Germinal center (tissue), 1 donor: ENCODE data around the gene KIF5B.
A peak's percentile ranks its signal among the peaks of the same experiment; 100 is the strongest.
"Not testable (repeated sequence)": the region's sequence is repeated elsewhere in the genome, so short reads cannot be mapped to it uniquely, and the experiment has no call there.

ENCODE experiments used
- DNase-seq: peaks from one replicate; pipeline ENCODE4 v3.0.0; 2012; ENCODE audit warnings: mixed read lengths, low spot score

Gene KIF5B

GRCh38 chr10:32056136-32057035 is at the start of gene KIF5B:
Gene KIF5B, minus strand, starts transcription at chr10:32056425. Its CDS starts 452 bp downstream, at chr10:32055973.
- peak; percentile 97 for DNase-seq

DNA sequence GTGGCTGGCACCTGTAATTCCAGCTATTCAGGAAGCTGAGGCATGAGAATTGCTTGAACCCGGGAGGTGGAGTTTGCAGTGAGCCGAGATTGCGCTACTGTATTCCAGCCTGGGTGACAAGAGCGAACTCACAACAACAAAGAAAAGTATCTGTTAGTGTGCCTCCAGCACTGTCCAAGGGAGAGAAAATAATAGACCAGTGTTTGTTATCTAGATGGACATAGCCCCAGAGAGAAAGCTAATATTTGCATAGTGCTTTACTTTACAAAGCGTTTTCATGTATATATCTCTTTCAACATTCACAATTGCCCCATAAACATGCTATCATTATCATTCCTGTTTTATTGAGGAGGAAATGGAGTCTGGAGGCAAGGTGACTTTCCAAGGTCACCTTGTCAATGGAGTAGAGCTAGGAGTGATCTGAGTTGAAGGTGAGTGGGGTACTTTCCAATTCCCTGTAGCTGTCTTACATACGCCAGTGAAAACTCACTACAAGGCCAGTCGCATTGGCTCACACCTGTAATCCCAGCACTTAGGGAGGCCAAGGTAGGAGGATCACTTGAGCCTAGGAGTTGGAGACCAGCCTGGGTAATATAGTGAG is 49.7 kb upstream of the KIF5B start:
- no peak for DNase-seq

DNA sequence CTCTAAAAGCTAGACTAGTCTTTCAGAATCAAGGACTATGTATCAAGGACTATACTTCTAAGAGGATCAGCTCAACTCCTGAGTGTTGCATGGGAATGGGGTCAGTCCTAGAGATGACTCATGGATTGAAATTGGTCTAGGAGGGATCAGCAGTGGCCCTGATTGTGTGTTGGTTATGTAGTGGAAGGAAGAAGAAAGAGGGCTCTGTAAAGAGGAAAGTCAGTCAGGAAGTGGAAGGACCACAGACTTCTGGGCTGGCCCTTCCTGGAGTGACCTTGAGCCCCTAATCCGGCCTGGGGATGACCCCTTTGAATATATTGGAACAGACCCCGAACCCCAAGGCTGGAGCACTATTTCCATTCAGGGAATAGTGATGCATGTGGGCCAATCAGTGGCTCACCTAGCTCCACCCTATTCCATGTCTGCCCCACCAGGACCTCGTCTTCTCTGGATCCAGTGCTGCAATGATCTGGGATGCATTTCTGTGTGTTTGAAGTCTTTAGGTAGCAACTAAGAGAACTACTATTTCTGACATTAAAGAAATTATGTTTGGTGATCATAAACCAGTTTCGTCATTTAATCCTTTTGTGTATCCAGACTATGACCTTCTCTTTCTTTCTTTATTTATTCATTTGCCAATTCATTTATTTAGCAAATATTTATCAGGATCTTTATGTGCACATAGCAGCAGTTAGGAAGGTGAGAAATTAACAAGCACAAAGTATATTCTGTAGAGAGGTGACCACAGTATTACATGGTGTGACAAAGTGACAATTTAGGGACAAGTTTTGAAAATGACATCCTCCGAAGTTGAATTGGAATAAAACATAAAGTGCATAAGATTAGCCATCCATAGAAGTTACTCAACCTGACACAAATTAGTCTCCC is 48.6 kb upstream of the KIF5B start:
- DNase-seq: no peak

- no peak for DNase-seq
Measured at GRCh38 chr10:32104181-32104580, 48.0 kb upstream of the KIF5B start.

DNA sequence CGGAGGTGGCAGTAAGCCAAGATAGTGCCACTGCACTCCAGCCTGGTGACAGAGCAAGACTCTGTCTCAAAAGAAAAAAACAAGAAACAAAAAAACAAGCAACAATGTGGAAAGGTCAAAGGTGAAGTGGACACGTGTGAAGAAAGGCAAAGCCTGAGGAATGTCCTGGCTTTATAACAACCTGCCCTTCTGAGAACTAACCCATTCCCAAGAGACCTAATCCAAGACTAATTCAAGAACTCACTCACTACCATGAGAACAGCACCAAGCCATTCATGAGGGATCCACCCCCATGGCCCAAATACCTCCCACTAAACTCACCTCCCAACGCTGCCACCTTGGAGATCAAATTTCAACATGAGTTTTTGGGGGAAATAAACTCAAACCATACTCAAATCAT is 47.5 kb upstream of the KIF5B start:
- no peak for DNase-seq

- DNase-seq: not testable (repeated sequence)
Measured at GRCh38 chr10:32098566-32099259, 42.5 kb upstream of the KIF5B start.

DNA sequence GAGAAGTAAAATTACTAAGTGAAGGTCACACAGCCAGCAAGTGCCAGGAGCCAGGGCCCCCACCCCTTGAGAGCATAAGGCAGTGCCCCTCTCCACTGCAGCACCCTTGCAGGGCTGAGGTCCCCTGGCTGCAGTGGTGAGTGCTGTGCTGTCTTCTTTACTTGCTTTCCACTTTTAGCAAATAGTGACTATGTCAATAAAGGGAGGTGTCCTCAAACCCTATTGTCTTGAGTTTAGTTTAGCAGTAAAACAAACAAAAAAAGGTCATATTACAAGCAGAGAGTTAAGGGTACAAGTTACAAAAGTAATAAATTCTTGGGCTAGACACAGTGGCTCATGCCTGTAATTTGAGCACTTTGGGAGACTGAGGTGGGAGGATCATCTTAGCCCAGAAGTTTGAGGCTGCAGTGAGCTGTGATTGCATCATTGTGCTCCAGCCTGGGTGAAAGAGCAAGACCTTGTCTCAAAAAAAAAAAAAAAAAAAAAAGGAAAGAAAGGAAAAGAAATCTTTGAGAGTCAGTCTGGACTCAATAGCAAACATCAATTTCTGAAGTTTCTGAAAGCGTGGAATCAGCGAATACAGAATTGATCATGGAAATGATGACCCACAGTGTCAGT is 39.0 kb upstream of the KIF5B start:
- DNase-seq: no peak

- no peak for DNase-seq
Measured at GRCh38 chr10:32093650-32094049, 37.4 kb upstream of the KIF5B start.

DNA sequence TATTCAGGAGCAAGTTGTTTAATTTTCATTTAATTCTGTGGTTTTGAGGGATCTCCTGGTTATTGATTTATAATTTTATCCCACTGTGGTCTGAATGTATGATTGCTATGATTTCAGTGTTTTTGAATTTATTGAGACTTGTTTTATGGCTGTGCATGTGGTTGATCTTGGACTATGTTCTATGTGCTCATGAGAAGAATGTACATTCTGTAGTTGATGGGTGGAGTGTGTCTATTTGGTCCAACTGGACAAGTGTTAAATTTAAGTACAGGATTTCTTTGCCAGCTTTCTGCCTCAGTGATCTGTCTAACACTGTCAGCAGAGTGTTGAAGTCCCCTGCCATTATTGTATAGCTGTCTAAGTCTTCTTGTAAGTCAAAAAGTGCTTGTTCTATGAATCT is 34.8 kb upstream of the KIF5B start:
- no peak for DNase-seq

DNA sequence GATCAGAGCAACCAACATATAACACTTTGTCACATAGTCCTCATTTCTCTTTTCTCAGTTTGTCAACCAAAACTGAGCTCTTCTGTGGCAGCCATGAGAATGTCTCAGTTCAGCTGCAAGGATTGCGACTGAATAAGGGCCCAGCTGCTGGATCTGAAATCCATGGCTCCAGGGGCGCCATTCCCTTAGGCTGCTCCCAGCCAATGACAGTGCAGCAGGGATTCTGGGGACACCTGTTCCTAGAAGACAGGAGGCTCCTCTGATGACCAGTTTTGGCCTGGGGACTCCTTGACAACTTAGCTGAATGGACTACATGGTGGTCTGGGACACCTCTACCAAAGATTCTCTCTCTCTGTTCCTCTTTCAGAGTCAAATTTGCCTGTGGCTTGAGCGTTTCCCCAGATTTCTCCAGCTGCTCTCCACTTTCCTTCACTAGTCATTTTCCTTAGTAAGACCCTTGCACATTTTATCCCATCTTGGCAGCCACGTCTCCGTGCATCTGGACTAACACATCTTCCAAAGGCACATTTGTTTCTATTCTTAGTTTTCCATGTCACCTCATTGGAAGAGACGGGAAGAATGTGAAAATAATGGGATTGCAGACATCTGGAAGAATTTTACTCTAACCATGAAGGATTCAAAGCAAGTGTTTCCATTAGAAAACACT is 28.1 kb upstream of the KIF5B start:
- no peak for DNase-seq

DNA sequence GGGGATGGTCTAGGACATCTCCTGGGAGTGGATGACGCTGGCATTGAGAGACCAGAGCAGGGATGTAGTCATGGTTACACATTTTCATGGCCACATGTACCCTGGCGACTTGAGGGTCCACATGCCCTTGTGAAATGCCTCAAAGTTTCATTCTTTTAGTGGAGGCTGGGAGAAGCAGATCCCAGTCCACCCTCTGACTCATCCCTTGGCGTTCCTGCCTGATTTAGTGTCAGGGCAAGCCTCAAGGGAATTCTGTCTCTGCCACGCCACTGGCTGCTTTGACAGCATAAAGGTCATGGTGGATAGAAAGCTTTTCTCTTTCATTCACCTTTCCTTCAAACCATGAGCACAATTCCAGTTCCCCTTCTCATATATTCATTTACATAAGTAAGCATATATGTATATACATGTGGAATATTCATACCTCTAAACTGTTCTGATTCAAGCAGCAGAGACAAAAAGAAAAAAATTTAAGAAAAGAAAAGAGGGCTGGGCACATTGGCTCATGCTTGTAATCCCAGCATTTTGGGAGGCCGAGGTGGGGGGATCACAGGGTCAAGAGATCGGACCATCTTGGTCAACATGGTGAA is 21.8 kb upstream of the KIF5B start:
- DNase-seq: no peak

DNA sequence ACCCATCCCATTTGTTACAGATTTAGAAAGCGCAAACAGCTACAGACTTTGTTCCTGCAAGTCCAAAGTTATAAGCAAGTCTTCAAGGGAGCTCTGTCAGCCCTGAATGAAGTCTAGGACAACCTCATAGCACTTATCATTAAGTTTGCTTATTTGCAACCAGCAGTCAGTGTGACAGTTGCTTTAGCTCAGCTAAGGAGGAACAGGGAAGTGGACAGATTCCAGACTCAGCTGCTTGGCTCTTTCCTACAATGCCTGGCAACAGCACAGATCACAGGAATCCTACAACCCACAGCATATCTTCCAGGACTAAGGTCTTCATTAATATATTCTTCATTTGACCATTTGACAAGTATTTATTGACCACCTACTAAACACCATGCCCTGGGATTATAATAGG is 17.4 kb upstream of the KIF5B start:
- no peak for DNase-seq

DNA sequence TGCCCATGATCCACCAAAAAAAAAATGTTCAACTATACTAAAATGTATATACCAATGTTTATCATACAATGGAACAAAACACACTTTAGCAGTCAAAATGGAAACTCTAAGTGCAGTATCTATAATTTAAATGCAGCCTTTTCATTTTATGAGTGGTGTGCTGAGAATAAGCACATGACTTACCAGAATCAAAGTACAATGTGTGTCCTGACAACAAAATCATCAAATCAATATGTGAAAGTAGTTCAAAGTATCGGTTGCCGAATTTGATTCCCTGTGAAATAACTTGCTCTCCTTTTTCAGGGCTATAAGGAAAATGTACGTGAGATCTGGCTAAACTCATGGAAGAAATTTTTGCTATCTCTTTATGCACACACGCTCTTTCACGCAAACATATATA is 16.9 kb upstream of the KIF5B start:
- DNase-seq: no peak

DNA sequence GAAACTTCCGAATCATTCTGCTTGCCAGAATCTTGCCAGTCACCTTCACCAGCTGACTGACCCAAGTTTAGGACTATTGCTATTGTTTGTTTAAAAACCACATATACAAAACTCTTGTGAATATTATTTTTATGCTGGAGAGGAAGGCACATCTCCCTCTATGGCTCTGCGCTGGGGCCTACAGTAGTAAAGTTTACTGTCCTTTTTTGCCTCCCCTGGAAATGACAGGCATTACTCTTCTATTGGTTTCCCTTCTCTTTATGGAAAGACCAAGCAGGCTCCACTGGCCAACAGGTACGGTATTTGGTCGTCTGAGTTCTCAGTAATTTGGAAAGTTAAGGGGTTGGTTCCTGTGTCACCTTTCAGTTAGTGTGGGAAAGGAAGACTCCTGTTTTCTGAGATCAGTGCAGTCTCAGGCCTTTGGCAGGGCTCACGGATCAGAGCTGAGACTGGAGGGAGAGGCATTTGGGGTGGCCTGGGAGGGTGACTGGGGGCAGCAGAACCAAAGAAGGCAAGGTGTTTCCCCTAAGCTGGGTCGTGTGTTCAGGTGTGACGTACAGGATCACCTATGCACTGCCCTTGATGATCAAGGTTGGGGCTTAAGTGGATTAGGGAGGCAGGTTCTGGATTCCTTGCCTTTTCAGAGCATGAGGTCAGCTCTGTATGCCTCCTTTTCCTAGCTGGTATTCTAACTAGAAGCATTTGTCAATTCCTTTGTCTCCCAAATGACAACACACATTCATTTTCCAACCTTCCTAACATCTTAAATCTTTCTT is 16.0 kb upstream of the KIF5B start:
- DNase-seq: no peak

DNA sequence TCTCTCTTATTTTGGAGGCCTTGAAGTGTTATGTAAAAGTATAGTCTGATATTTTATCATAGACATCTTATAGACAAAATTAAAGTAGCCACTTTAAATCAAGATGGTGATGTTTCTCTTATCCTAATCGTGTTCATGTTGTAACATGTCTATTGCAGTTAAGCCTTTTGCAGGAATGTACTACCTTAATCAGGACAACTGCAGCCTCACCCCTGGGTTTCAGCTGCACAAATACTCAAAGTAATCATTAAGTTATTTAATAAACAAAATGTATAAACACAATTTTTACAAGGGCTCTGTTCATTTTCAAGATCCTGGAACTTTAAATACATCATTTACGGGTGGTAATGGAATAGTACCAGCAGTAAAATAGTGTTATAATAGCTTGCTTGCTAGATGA is 14.4 kb upstream of the KIF5B start:
- DNase-seq: no peak

- DNase-seq: no peak
Measured at GRCh38 chr10:32068569-32068968, 12.3 kb upstream of the KIF5B start.

DNA sequence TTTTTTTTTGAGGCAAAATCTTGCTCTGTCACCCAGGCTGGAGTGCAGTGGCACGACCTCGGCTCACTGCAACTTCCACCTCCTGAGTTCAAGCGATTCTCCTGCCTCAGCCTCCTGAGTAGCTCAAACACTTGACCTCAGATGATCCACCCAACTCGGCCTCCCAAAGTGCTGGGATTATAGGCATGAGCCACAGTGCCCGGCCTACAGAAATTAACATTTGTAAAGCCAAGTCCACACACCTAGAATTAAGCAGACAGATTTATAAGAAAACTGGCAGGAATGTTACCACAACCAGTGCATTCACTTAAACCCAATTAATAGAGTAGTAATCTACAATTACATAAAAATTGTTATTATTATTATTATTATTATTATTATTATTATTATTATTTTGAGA is 11.7 kb upstream of the KIF5B start:
- DNase-seq: not testable (repeated sequence)

GRCh38 chr10:32065856-32066255 is 9.6 kb upstream of the KIF5B start:
- DNase-seq: no peak

DNA sequence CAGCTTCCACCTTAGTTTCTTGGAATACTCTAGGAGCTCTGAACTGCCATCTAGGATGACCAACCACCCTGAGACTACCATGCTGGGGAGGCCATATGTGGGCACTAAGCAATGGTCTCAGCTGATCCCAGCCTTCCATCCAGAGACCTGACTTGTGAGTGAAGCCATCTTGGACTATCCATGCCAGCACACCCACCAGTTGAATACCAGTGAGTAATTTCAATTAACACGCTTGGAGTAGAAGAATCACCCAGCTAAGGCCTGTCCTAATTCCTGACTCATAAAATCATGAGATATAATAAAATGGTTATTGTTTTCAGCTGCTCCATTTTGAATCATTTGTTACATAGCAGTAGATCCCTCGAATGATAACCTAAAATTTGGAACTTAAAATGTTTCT is 5.2 kb upstream of the KIF5B start:
- DNase-seq: no peak

GRCh38 chr10:32060347-32060746 is 4.1 kb upstream of the KIF5B start:
- no peak for DNase-seq
